ENCODE measurements around the gene FAM135A.

DNA sequence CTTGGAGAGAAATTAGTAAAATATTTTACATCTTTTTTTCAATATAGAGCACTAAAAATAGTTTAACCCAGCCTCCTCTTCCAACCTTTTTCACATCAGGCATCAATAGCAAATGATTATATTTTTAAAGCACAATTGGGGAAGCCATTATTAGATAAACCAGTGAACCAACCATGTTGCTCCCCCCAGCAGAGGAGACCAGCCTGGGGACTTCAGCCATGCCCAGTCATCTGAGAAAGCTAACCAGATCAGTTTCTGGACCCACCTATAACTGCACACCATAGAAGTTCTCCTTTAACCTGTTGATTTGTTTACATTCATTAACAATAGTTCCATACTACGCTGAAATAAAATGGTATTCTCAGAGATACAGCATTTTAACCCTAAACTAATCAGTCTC lies 139.7 kb downstream of the FAM135A start:
- TF ChIP-seq POLR2A (IDR thresholded peaks at IDR 0.05) = no peak
- TF ChIP-seq, protein P1, sequence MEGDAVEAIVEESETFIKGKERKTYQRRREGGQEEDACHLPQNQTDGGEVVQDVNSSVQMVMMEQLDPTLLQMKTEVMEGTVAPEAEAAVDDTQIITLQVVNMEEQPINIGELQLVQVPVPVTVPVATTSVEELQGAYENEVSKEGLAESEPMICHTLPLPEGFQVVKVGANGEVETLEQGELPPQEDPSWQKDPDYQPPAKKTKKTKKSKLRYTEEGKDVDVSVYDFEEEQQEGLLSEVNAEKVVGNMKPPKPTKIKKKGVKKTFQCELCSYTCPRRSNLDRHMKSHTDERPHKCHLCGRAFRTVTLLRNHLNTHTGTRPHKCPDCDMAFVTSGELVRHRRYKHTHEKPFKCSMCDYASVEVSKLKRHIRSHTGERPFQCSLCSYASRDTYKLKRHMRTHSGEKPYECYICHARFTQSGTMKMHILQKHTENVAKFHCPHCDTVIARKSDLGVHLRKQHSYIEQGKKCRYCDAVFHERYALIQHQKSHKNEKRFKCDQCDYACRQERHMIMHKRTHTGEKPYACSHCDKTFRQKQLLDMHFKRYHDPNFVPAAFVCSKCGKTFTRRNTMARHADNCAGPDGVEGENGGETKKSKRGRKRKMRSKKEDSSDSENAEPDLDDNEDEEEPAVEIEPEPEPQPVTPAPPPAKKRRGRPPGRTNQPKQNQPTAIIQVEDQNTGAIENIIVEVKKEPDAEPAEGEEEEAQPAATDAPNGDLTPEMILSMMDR (IDR thresholded peaks at IDR 0.05) = no peak

Data from testis (tissue), 2 donors.